Parathyroid adenoma (tissue), 2 donors: ENCODE measurements around the gene NOXA1.

Experiments
- H2AFZ ChIP-seq: fragments of 300-600 bp; sonication (generic); one replicate; pipeline ENCODE4 v1.7.0; 2017; ENCODE audit warnings: antibody characterized with exemption, mild to moderate bottlenecking
- H3K27ac ChIP-seq: fragments of 300-600 bp; sonication (generic); one replicate; pipeline ENCODE4 v1.7.0; 2017
- H3K27me3 ChIP-seq: fragments of 300-600 bp; sonication (generic); one replicate; pipeline ENCODE4 v1.7.0; 2017; ENCODE audit warnings: low read length; ENCODE audit not compliant: control insufficient read depth, insufficient read depth
- H3K36me3 ChIP-seq: fragments of 300-600 bp; sonication (generic); one replicate; pipeline ENCODE4 v1.7.0; 2017; ENCODE audit warnings: low read length; ENCODE audit not compliant: control insufficient read depth, insufficient read depth
- H3K4me1 ChIP-seq: fragments of 300-600 bp; sonication (generic); one replicate; pipeline ENCODE4 v1.7.0; 2017; ENCODE audit warnings: control low read depth
- H3K4me2 ChIP-seq: fragments of 300-600 bp; sonication (generic); one replicate; pipeline ENCODE4 v1.7.0; 2017; ENCODE audit warnings: low read length
- H3K4me3 ChIP-seq: fragments of 300-600 bp; sonication (generic); one replicate; pipeline ENCODE4 v1.7.0; 2017; ENCODE audit warnings: low read depth, low read length
- H3K79me2 ChIP-seq: fragments of 300-600 bp; sonication (generic); one replicate; pipeline ENCODE4 v1.7.0; 2017; ENCODE audit warnings: control low read depth
- H3K9ac ChIP-seq: fragments of 300-600 bp; sonication (generic); one replicate; pipeline ENCODE4 v1.7.0; 2017; ENCODE audit warnings: mild to moderate bottlenecking
- H3K9me3 ChIP-seq: fragments of 300-600 bp; sonication (generic); one replicate; pipeline ENCODE4 v1.7.0; 2017; ENCODE audit warnings: low read length; ENCODE audit not compliant: control insufficient read depth
- CTCF ChIP-seq: fragments of 300-600 bp; sonication (generic); IDR thresholded peaks from one replicate; pipeline ENCODE4 v1.7.0; 2017; ENCODE audit warnings: antibody characterized with exemption, mild to moderate bottlenecking
- donor health status: primary hyperparathyroidism.

Gene NOXA1

GRCh38 chr9:137396227-137396626 lies 27.0 kb upstream of the NOXA1 start:
- Histone ChIP-seq H3K9ac (no peak overlapping the region), H3K27me3 (no peaks in the 10 kb centered on the region), H3K27ac (no peak overlapping the region), H2AFZ (no peak overlapping the region), H3K79me2 (no peaks in the 10 kb centered on the region), H3K4me2 (no peak overlapping the region), H3K9me3 (no peaks in the 10 kb centered on the region), H3K4me3 (no peak overlapping the region), H3K36me3 (no peaks in the 10 kb centered on the region), H3K4me1 (no peaks in the 10 kb centered on the region)
- TF ChIP-seq CTCF = no peak

GRCh38 chr9:137396634-137397367 lies 26.4 kb upstream of the NOXA1 start:
- H2AFZ ChIP-seq = no peak overlapping the region
- no peak overlapping the region for H3K4me2 ChIP-seq
- no peaks in the 10 kb centered on the region for H3K36me3 ChIP-seq
- no peak overlapping the region for H3K27ac ChIP-seq
- no peaks in the 10 kb centered on the region for H3K27me3 ChIP-seq
- no peak overlapping the region for H3K4me3 ChIP-seq
- no peaks in the 10 kb centered on the region for H3K79me2 ChIP-seq
- TF ChIP-seq CTCF = no peak
- no peak overlapping the region for H3K9ac ChIP-seq
- no peaks in the 10 kb centered on the region for H3K9me3 ChIP-seq
- no peaks in the 10 kb centered on the region for H3K4me1 ChIP-seq

GRCh38 chr9:137397675-137398423 lies 25.3 kb upstream of the NOXA1 start:
- no peaks in the 10 kb centered on the region for H3K4me1 ChIP-seq
- H3K4me2 ChIP-seq = no peak overlapping the region
- H3K9ac ChIP-seq = no peak overlapping the region
- H3K27ac ChIP-seq = no peak overlapping the region
- no peaks in the 10 kb centered on the region for H3K9me3 ChIP-seq
- no peak for TF ChIP-seq CTCF
- no peak overlapping the region for H2AFZ ChIP-seq
- no peak overlapping the region for H3K4me3 ChIP-seq
- no peaks in the 10 kb centered on the region for H3K79me2 ChIP-seq
- no peaks in the 10 kb centered on the region for H3K27me3 ChIP-seq
- no peaks in the 10 kb centered on the region for H3K36me3 ChIP-seq

- Histone ChIP-seq H3K27me3 (no peaks in the 10 kb centered on the region), H3K4me2 (no peak overlapping the region), H3K36me3 (no peaks in the 10 kb centered on the region), H2AFZ (no peak overlapping the region), H3K4me3 (no peak overlapping the region), H3K9ac (no peak overlapping the region), H3K9me3 (no peaks in the 10 kb centered on the region), H3K79me2 (no peaks in the 10 kb centered on the region), H3K27ac (no peak overlapping the region), H3K4me1 (no peaks in the 10 kb centered on the region)
- no peak for TF ChIP-seq CTCF
Observed at GRCh38 chr9:137398561-137399468, 24.4 kb upstream of the NOXA1 start.
